Measurements from ENCODE around the gene JAK3. TPM values are rescaled to one million over a fixed set of nuclear protein-coding genes. Genes with fewer than 3 reads are reported as not detected.

Gene JAK3
- total RNA-seq, 4 donors from 2014 or later = 1.0 to 4.0 (median 1.7) TPM

DNA sequence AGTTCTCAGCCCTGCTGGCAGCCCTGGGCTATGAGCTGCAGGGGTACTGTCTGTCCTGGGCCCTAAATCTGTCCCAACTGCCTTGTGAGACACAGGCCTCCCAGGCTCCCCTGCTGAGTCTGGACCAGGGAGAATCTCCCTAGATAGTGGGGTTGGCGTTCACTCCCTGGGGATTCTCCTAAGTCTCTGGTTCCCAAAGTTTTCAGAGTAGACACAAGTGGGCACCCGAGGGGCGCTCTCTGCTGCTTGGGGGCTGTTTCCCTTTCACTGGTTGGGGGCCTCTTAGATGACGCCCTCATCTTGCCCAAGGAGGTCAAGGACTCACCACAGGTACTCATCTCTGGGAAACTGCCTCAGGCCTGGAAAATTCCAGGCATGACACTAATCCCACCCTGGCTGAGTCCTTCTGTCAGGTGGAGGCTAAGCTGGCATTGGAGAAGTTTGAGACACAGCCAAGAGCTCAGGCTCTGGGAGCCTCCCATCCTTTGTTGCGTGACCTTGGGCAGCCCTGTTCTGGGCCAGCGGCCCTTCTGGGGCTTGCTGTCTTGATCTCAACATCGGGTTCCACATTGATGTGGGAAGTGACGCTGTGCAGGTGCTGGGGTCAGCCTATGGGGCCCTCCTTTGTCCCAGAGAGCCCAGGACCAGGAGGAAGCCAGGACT is 15.9 kb upstream of the JAK3 start:
- DNase-seq (ENCODE audit: low spot score in 2 of 2) = no peak
- peaks cover 32% of the 10 kb centered on the region for H3K4me1 ChIP-seq
- H3K36me3 ChIP-seq = peaks cover 46% of the 10 kb centered on the region
- H3K27me3 ChIP-seq = no peaks in the 10 kb centered on the region
- no peak overlapping the region for H3K4me3 ChIP-seq
- 71% methylated on average over 8 of the region's 8 CpGs for WGBS
- H3K27ac ChIP-seq = peak overlapping the region; percentile 26
- no peak for TF ChIP-seq CTCF (IDR thresholded peaks at IDR 0.05)
- no peak for TF ChIP-seq POLR2A (IDR thresholded peaks at IDR 0.05)
- TF ChIP-seq POLR2AphosphoS5 (IDR thresholded peaks at IDR 0.05) = no peak
- no peak for TF ChIP-seq EP300 (IDR thresholded peaks at IDR 0.05)
- H3K9me3 ChIP-seq = no peaks in the 10 kb centered on the region

DNA sequence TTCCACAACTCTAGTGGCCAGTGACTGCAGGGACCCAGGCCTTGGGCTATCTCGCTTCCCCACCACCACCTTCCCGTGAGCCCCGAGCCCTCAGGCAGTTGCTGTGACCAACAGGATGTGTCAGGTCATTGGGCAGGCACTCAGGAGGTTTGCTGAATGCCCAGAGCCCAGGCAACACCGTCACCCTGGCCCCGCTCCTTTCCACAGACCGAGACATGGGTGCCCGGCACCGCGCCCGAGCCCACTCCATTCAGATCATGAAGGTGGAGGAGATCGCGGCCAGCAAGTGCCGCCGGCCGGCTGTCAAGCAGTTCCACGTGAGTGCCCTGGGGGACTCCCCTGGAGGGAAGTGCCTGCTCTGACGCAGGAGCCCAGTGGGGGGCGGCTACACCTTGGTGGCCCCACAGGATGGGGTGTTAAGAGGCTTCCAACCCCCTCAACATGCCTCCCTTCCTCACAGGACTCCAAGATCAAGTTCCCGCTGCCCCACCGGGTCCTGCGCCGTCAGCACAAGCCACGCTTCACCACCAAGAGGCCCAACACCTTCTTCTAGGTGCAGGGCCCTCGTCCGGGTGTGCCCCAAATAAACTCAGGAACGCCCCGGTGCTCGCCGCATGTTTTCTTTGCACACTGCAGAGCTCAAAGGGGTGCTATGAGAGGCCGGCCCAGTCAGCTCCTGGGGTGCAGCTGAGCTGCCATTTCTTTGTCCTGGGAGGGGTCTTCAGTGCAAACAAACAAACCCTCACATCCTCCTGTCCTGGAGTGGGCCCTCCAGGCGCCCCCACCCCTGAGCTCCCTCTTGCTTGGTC is 15.1 kb upstream of the JAK3 start:
- Histone ChIP-seq H3K9me3 (no peaks in the 10 kb centered on the region), H3K27ac (no peak overlapping the region), H3K4me1 (peaks cover 32% of the 10 kb centered on the region), H3K27me3 (no peaks in the 10 kb centered on the region), H3K36me3 (peaks cover 46% of the 10 kb centered on the region), H3K4me3 (no peak overlapping the region)
- no peak for DNase-seq (ENCODE audit: low spot score in 2 of 2)
- TF ChIP-seq POLR2AphosphoS5 (IDR thresholded peaks at IDR 0.05) (no peak), CTCF (IDR thresholded peaks at IDR 0.05) (no peak), EP300 (IDR thresholded peaks at IDR 0.05) (no peak), POLR2A (IDR thresholded peaks at IDR 0.05) (no peak)
- 75% methylated on average over 12 of the region's 31 CpGs for WGBS

DNA sequence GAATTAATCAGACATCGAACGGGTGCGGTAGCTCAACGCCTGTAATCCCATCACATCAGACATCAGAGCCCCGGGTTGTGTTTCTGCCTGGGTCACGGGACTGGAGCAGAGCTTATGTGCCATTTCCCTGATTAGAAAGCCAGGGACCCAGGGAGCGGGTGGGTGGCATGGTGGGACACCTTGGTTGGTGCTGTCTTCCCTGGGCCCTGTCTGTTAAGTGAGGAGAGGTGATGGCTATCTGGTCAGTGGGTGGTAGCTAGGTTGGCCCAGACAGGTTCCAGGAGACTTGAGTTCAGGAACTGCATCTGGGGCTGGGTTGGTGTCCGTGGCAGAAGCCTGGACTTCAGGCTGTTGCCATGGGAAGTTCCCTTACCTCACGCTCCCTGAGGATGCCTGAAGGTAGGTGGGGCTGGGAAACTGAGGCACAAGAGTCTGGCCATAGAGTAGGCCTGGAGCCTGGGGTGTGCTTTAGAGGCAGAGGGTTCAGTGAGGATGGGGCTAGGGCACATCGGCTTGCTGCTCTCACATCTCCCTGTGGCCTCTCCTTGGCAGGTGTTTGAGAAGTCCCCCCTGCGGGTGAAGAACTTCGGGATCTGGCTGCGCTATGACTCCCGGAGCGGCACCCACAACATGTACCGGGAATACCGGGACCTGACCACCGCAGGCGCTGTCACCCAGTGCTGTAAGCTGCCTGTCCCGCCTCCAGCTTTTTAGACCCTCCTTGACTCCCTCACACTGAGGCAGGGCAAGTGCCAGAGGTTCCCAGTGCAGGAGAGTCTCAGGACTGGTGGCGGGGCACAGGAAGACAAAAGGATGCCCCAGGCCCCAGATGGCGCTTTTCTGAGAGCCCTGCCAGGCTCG is 14.0 kb upstream of the JAK3 start:
- Histone ChIP-seq H3K27ac (no peak overlapping the region), H3K36me3 (peaks cover 46% of the 10 kb centered on the region), H3K4me1 (peaks cover 32% of the 10 kb centered on the region)

DNA sequence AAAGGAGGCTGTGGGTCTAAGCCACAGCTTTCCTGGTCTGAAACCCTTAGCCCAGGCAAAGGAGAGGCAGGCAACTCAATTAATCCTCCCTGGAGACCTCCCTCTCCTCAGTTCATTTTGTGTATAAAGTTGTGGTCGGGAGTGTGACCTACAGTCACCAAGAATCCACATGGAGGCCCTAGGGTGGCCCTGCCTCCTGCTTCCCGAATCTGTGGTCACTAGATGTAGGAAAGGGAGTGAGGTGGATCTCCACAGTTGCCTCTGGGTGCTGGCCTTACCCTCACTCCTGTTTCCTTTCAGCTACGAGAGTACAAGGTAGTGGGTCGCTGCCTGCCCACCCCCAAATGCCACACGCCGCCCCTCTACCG is 13.2 kb upstream of the JAK3 start:
- peaks cover 46% of the 10 kb centered on the region for H3K36me3 ChIP-seq
- H3K4me1 ChIP-seq = peaks cover 32% of the 10 kb centered on the region
- no peak for TF ChIP-seq EP300 (IDR thresholded peaks at IDR 0.05)
- TF ChIP-seq POLR2A (IDR thresholded peaks at IDR 0.05) = no peak
- TF ChIP-seq POLR2AphosphoS5 (IDR thresholded peaks at IDR 0.05) = no peak
- TF ChIP-seq CTCF (IDR thresholded peaks at IDR 0.05) = no peak
- no peaks in the 10 kb centered on the region for H3K27me3 ChIP-seq
- WGBS = 40% methylated on average over 7 of the region's 7 CpGs
- peak overlapping the region; percentile 89 for H3K27ac ChIP-seq
- no peak for DNase-seq (ENCODE audit: low spot score in 2 of 2)
- no peaks in the 10 kb centered on the region for H3K9me3 ChIP-seq
- peak overlapping the region; percentile 94 for H3K4me3 ChIP-seq

More for the DNA sequence above, 14.0 kb upstream of the JAK3 start:
- no peak for DNase-seq (ENCODE audit: low spot score in 2 of 2)
- WGBS = 65% methylated on average over 11 of the region's 23 CpGs
- TF ChIP-seq POLR2A (IDR thresholded peaks at IDR 0.05) = no peak
- no peak for TF ChIP-seq CTCF (IDR thresholded peaks at IDR 0.05)
- no peak for TF ChIP-seq EP300 (IDR thresholded peaks at IDR 0.05)
- TF ChIP-seq POLR2AphosphoS5 (IDR thresholded peaks at IDR 0.05) = no peak
- Histone ChIP-seq H3K9me3 (no peaks in the 10 kb centered on the region), H3K4me3 (peak overlapping the region; percentile 94), H3K27me3 (no peaks in the 10 kb centered on the region)

Measured in suprapubic skin (tissue), 4 donors.